Uterus (tissue), 4 donors: ENCODE results near the gene GPATCH4. TPM values are rescaled to one million over a fixed set of nuclear protein-coding genes. Genes with fewer than 3 reads are reported as not detected.
"Not testable (repeated sequence)": the region's sequence is repeated elsewhere in the genome, so short reads cannot be mapped to it uniquely, and the experiment has no call there.

ENCODE experiments used
- DNase-seq, 2 donors: peaks; one replicate each; pipeline ENCODE4 v3.0.0-alpha.2; 2019 to 2020
- H3K27ac ChIP-seq, 2 donors: fragments of 200-600 bp; sonication (generic); 1 replicate in 1 of 2; 2 replicates in 1 of 2; pipeline ENCODE4 v1.5.1; 2016 to 2018
- H3K27me3 ChIP-seq, 2 donors: fragments of 200-600 bp; sonication (generic); one replicate each; pipeline ENCODE4 v1.5.1; 2018 to 2019; ENCODE audit warnings: control low read depth in 1 of 2
- H3K36me3 ChIP-seq, 2 donors: fragments of 200-600 bp; sonication (generic); one replicate each; pipeline ENCODE4 v1.5.1; 2019; ENCODE audit warnings: control low read depth in 1 of 2
- H3K4me1 ChIP-seq, 2 donors: fragments of 200-600 bp; sonication (generic); one replicate each; pipeline ENCODE4 v1.5.1; 2018 to 2019; ENCODE audit warnings: control low read depth in 1 of 2
- H3K4me3 ChIP-seq, 2 donors: fragments of 200-600 bp; sonication (generic); 1 replicate in 1 of 2; 2 replicates in 1 of 2; pipeline ENCODE4 v1.5.1; 2018 to 2019; ENCODE audit warnings: mild to moderate bottlenecking in 1 of 2
- H3K9me3 ChIP-seq, 2 donors: fragments of 200-600 bp; sonication (generic); one replicate each; pipeline ENCODE4 v1.5.1; 2019; ENCODE audit warnings: control low read depth in 1 of 2
- POLR2A ChIP-seq, 2 donors: fragments of 450-650 bp; IDR thresholded peaks; one replicate each; pipeline ENCODE4 v1.6.1; 2016; ENCODE audit warnings: antibody characterized with exemption in 2 of 2, mild to moderate bottlenecking in 1 of 2, moderate library complexity in 1 of 2
- intact Hi-C: fragments of 100-400 bp; cut with DNase I; formaldehyde crosslinking; loops from one replicate; pipeline ENCODE4 v1.15.1; 2023; ENCODE audit warnings: low total_unique reads
- total RNA-seq, 4 donors: library from RNA; depleted of rRNA in 3 of 4; stranded (reverse); fragments of >200 nt in 3 of 4; gene quantifications; one replicate each; pipeline versions ENCODE4 v1.1.0 to v1.2.4, GENCODE V29; 2014 to 2023
- TF ChIP-seq, protein P1 (sequence below), 4 experiments: fragments of 200-600 bp in 2 of 4; fragments of 450-650 bp in 2 of 4; sonication (generic) in 2 of 4; IDR thresholded peaks; one replicate each; pipeline ENCODE4 v1.5.1; 2016 to 2019; ENCODE audit warnings: antibody characterized with exemption in 4 of 4, mild to moderate bottlenecking in 2 of 4, moderate library complexity in 1 of 4
- donor health status: DM: yes; HTN: yes; CAD: no.

Gene GPATCH4
- total RNA-seq, 4 donors from 2014 or later, result 2.3 to 31.6 (median 19.8) TPM

DNA sequence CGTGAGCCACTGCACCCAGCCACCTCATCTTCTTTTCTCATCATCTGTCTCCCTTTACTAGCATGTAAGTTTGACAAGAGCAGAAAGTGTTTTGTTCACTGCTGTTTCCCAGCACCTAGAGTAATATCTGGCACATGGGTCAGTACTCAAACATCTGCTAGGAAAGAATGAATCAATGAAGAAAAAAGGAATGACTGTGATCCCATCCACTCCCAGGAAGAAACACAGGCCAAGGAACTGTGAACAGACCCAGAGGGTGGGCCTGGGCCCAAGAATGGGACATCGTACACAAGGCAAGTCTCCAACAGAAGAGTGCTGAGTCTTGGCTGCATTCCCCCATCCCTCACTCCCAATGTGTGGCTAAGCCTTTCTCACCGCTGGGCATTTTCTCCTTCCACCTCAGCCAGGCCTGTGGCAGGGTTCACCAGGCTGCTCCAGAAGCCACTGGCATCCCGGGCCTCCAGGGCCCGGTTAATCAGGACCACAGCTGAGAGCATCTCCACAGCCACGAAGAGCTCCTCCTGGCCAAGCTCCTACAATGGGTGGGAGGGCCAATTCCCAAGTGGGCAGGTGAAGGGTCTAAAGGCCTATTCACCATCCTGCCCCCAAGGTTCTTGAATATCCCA is 47.3 kb downstream of the GPATCH4 start:
- Histone ChIP-seq H3K4me3 (no peak overlapping the region), H3K9me3 (no peaks in the 10 kb centered on the region), H3K4me1 (no peaks in the 10 kb centered on the region), H3K27me3 (no peaks in the 10 kb centered on the region), H3K36me3 (no peaks in the 10 kb centered on the region), H3K27ac (no peak overlapping the region)
- intact Hi-C loops, result no loop called here
- no peak for DNase-seq
- TF ChIP-seq, protein P1, sequence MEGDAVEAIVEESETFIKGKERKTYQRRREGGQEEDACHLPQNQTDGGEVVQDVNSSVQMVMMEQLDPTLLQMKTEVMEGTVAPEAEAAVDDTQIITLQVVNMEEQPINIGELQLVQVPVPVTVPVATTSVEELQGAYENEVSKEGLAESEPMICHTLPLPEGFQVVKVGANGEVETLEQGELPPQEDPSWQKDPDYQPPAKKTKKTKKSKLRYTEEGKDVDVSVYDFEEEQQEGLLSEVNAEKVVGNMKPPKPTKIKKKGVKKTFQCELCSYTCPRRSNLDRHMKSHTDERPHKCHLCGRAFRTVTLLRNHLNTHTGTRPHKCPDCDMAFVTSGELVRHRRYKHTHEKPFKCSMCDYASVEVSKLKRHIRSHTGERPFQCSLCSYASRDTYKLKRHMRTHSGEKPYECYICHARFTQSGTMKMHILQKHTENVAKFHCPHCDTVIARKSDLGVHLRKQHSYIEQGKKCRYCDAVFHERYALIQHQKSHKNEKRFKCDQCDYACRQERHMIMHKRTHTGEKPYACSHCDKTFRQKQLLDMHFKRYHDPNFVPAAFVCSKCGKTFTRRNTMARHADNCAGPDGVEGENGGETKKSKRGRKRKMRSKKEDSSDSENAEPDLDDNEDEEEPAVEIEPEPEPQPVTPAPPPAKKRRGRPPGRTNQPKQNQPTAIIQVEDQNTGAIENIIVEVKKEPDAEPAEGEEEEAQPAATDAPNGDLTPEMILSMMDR (IDR thresholded peaks at IDR 0.05), result no peak
- no peak for TF ChIP-seq POLR2A (IDR thresholded peaks at IDR 0.05)

DNA sequence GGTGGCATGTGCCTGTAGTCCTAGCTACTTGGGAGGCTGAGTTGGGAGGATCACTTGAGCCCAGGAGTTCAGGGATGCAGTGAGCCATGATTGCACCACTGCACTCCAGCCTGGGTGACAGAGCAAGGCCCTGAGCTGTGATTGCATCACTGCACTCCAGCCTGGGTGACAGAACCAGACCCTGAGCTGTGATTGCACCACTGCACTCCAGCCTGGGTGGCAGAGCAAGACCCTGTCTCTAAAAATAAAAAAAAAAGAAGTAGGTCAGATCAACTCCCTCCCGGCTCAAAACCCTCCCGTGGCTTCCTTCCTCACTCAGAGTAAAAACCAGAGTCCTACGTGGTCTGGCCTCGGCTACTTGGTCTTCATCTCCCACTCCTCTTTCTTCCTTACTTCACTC is 48.3 kb downstream of the GPATCH4 start:
- H3K9me3 ChIP-seq, H3K4me3 ChIP-seq, intact Hi-C loops, DNase-seq, H3K27ac ChIP-seq, H3K36me3 ChIP-seq, H3K27me3 ChIP-seq, H3K4me1 ChIP-seq: not testable (repeated sequence)

DNA sequence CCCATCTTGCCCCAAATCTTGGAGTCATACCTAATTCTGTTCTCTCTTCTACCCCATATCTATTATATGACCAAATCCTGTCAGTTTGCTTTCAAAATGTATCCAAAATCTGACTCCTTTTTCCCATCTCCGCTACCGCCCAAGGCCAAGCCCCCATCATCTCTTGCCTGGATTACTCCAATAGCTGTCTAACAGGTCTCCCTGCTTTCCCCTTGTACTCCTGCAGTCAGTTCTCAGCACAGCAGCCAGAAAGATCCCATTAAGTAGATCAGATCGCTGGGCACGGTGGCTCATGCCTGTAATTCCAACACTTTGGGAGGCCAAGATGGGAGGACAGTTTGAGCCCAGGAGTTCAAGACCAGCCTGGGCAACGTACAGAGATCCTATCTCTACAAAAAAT is 48.8 kb downstream of the GPATCH4 start:
- H3K9me3 ChIP-seq, result no peaks in the 10 kb centered on the region
- no peaks in the 10 kb centered on the region for H3K4me1 ChIP-seq
- no peak overlapping the region for H3K27ac ChIP-seq
- DNase-seq, result no peak
- H3K27me3 ChIP-seq, result no peaks in the 10 kb centered on the region
- H3K36me3 ChIP-seq, result no peaks in the 10 kb centered on the region
- H3K4me3 ChIP-seq, result no peak overlapping the region
- TF ChIP-seq, protein P1 (IDR thresholded peaks at IDR 0.05), result no peak
- no peak for TF ChIP-seq POLR2A (IDR thresholded peaks at IDR 0.05)
- intact Hi-C loops, result no loop called here

DNA sequence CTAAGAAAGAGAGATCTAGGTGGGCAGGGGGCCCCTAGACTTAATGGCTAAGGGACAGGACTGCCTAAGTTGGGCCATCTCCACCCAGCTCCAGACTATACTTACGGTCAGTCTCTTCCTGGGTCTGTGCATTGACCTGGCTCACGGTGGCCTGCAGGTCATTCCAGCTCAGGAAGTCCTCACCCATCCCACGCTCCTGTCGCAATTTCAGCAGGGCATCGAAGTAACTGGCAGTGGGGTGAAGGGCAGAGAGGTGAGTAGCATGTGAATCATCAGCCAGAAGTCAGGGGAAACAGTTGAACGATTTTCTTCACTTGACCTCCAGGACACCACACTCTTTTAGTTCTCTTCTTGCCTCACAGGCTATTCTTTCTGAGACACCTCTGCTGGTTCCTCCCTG is 49.4 kb downstream of the GPATCH4 start:
- intact Hi-C loops, result no loop called here
- DNase-seq, result no peak
- Histone ChIP-seq H3K4me3 (no peak overlapping the region), H3K27me3 (no peaks in the 10 kb centered on the region), H3K9me3 (no peaks in the 10 kb centered on the region), H3K27ac (no peak overlapping the region), H3K36me3 (no peaks in the 10 kb centered on the region), H3K4me1 (no peaks in the 10 kb centered on the region)
- TF ChIP-seq, protein P1 (IDR thresholded peaks at IDR 0.05), result no peak
- TF ChIP-seq POLR2A (IDR thresholded peaks at IDR 0.05), result no peak

DNA sequence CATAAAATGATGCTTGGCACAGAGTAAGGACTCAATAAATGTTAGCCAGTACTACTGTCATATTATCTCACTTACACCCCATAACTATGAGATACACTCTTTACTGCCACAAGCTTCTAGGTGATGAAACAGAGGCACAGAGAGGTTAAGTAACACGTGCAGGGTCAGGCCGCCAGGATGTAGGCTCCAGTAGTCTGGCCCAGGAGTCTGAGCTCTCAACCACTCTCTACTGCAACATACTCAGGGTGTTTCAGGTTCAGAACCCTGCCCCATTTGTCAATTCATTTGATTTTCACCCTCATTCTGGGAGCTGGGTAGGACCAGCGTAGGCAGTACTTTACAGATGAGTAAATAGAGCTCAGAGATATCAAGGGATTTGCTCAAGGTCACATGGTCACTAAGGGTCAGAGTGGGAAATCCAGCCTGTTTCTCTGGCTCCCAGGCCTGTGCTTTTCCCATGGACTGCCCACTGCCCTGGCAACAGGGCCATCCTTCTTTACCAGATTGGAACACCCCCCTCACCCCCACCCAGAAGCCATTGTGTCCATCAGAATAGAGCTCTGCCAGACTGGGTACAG is 50.1 kb downstream of the GPATCH4 start:
- no peak for TF ChIP-seq POLR2A (IDR thresholded peaks at IDR 0.05)
- TF ChIP-seq, protein P1 (IDR thresholded peaks at IDR 0.05), result no peak
- no peaks in the 10 kb centered on the region for H3K4me1 ChIP-seq
- no peaks in the 10 kb centered on the region for H3K9me3 ChIP-seq
- no peak for DNase-seq
- no peak overlapping the region for H3K27ac ChIP-seq
- intact Hi-C loops, result no loop called here
- H3K27me3 ChIP-seq, result no peaks in the 10 kb centered on the region
- no peaks in the 10 kb centered on the region for H3K36me3 ChIP-seq
- H3K4me3 ChIP-seq, result no peak overlapping the region
